HEK293 (cell line): ENCODE measurements around the gene KRTCAP3.

ENCODE experiments used
- CTCF ChIA-PET: fragments of 350-600 bp; formaldehyde crosslinking; extraction: SDS; loops from one replicate; lab custom pipeline; 2021; ENCODE audit warnings: antibody characterized with exemption; lab: Yijun Ruan, JAX
- POLR2A ChIA-PET: fragments of 300-600 bp; formaldehyde crosslinking; extraction: SDS; loops from one replicate; lab custom pipeline; 2020; ENCODE audit warnings: antibody characterized with exemption, inconsistent platforms; lab: Yijun Ruan, JAX
- H3K27ac ChIP-seq: fragments of 200-500 bp; sonication (Bioruptor generic); 2 replicates; pipeline ENCODE4 v1.5.1; 2014; ENCODE audit warnings: low read depth, low read length, control low read depth, inconsistent platforms; ENCODE audit errors: extremely low read depth
- H3K36me3 ChIP-seq, 2 experiments: fragments of 200-500 bp in 1 of 2; sonication (Bioruptor generic) in 1 of 2; 1 replicate in 1 of 2; 2 replicates in 1 of 2; pipeline ENCODE4 v1.5.1; 2014 to 2017; ENCODE audit warnings: inconsistent platforms in 2 of 2, low read length in 2 of 2; ENCODE audit not compliant: control insufficient read depth in 2 of 2, insufficient read depth in 1 of 2
- H3K4me1 ChIP-seq: fragments of 200-500 bp; sonication (Bioruptor generic); 2 replicates; pipeline ENCODE4 v1.5.1; 2014; ENCODE audit warnings: mild to moderate bottlenecking, low read length, inconsistent platforms; ENCODE audit not compliant: control insufficient read depth, insufficient read depth
- H3K4me3 ChIP-seq: 2 replicates; pipeline ENCODE4 v1.5.1; 2011; ENCODE audit warnings: low read depth, mild to moderate bottlenecking, control low read depth, low read length, moderate library complexity
- H3K9me3 ChIP-seq: fragments of 200-500 bp; sonication (Bioruptor generic); 2 replicates; pipeline ENCODE4 v1.5.1; 2014; ENCODE audit warnings: low read depth, low read length, inconsistent platforms; ENCODE audit not compliant: control insufficient read depth, insufficient read depth
- CTCF ChIP-seq: fragments of 450-650 bp; formaldehyde crosslinking; IDR thresholded peaks from 2 replicates; pipeline ENCODE4 v1.5.1; 2016; ENCODE audit warnings: missing biosample characterization, missing genetic modification characterization
- EGR2 ChIP-seq: fragments of 450-650 bp; formaldehyde crosslinking; IDR thresholded peaks from 2 replicates; pipeline ENCODE4 v1.5.1; 2016; ENCODE audit warnings: low read depth, missing biosample characterization, missing genetic modification characterization
- HOXD13 ChIP-seq: sonication (generic); formaldehyde crosslinking; IDR thresholded peaks from 2 replicates; pipeline ENCODE4 v1.8.0; 2022; ENCODE audit warnings: missing genetic modification reagents, borderline replicate concordance
- KLF10 ChIP-seq: fragments of 450-650 bp; IDR thresholded peaks from 2 replicates; pipeline ENCODE4 v1.5.1; 2018; ENCODE audit warnings: missing biosample characterization, mild to moderate bottlenecking, missing genetic modification characterization
- KLF9 ChIP-seq: fragments of 450-650 bp; formaldehyde crosslinking; IDR thresholded peaks from 2 replicates; pipeline ENCODE4 v1.5.1; 2016; ENCODE audit warnings: missing biosample characterization, missing genetic modification characterization, low read depth
- ZBTB17 ChIP-seq: fragments of 450-650 bp; formaldehyde crosslinking; IDR thresholded peaks from 2 replicates; pipeline ENCODE4 v1.5.1; 2016; ENCODE audit warnings: missing biosample characterization, missing genetic modification characterization
- ZIC2 ChIP-seq: fragments of 450-650 bp; formaldehyde crosslinking; IDR thresholded peaks from 2 replicates; pipeline ENCODE4 v1.5.1; 2016; ENCODE audit warnings: missing biosample characterization, missing genetic modification characterization
- ZNF19 ChIP-seq: fragments of 450-650 bp; formaldehyde crosslinking; IDR thresholded peaks from 2 replicates; pipeline ENCODE4; 2016; ENCODE audit warnings: missing biosample characterization, missing genetic modification characterization, low read depth
- ZNF2 ChIP-seq: fragments of 450-650 bp; formaldehyde crosslinking; IDR thresholded peaks from 2 replicates; pipeline ENCODE4 v1.5.1; 2016; ENCODE audit warnings: missing biosample characterization, missing genetic modification characterization
- ZNF311 ChIP-seq: fragments of 450-650 bp; formaldehyde crosslinking; IDR thresholded peaks from 2 replicates; pipeline ENCODE4 v1.5.1; 2017; ENCODE audit warnings: missing biosample characterization, missing genetic modification characterization, borderline replicate concordance
- ZNF362 ChIP-seq: fragments of 450-650 bp; formaldehyde crosslinking; IDR thresholded peaks from 2 replicates; pipeline ENCODE4 v1.5.1; 2016; ENCODE audit warnings: missing biosample characterization, missing genetic modification characterization
- ZNF391 ChIP-seq: fragments of 450-650 bp; formaldehyde crosslinking; IDR thresholded peaks from 2 replicates; pipeline ENCODE4 v1.5.1; 2016; ENCODE audit warnings: low read depth, missing biosample characterization, missing genetic modification characterization, borderline replicate concordance
- ZNF513 ChIP-seq: fragments of 450-650 bp; IDR thresholded peaks from 2 replicates; pipeline ENCODE4 v1.5.1; 2018; ENCODE audit warnings: missing biosample characterization, missing genetic modification characterization
- ZNF514 ChIP-seq: fragments of 450-650 bp; formaldehyde crosslinking; IDR thresholded peaks from 2 replicates; pipeline ENCODE4 v1.5.1; 2016; ENCODE audit warnings: missing biosample characterization, missing genetic modification characterization
- ZNF560 ChIP-seq: fragments of 450-650 bp; formaldehyde crosslinking; IDR thresholded peaks from 2 replicates; pipeline ENCODE4 v1.5.1; 2017; ENCODE audit warnings: missing biosample characterization, missing genetic modification characterization, borderline replicate concordance
- ZNF610 ChIP-seq: fragments of 450-650 bp; formaldehyde crosslinking; IDR thresholded peaks from 2 replicates; pipeline ENCODE4 v1.5.1; 2016; ENCODE audit warnings: missing biosample characterization, missing genetic modification characterization, borderline replicate concordance
- ZNF792 ChIP-seq: fragments of 450-650 bp; formaldehyde crosslinking; IDR thresholded peaks from 2 replicates; pipeline ENCODE4 v1.5.1; 2016; ENCODE audit warnings: missing biosample characterization, missing genetic modification characterization
- ZNF830 ChIP-seq: fragments of 450-650 bp; IDR thresholded peaks from 2 replicates; pipeline ENCODE4 v1.5.0; 2018; ENCODE audit warnings: missing biosample characterization, missing genetic modification characterization, low read depth, mild to moderate bottlenecking, moderate library complexity
- ZSCAN23 ChIP-seq: fragments of 450-650 bp; formaldehyde crosslinking; IDR thresholded peaks from 2 replicates; pipeline ENCODE4 v1.5.1; 2016; ENCODE audit warnings: missing biosample characterization, missing genetic modification characterization
- TF ChIP-seq, protein P1 (sequence below): fragments of 450-650 bp; formaldehyde crosslinking; IDR thresholded peaks from 2 replicates; pipeline ENCODE4 v1.5.1; 2016; ENCODE audit warnings: missing biosample characterization, missing genetic modification characterization, borderline replicate concordance

Gene KRTCAP3

GRCh38 chr2:27464443-27464842 lies 22.3 kb downstream of the KRTCAP3 start:
- H3K36me3 ChIP-seq, result peaks cover 0 to 35% of the 10 kb centered on the region in 2 experiments; a peak in 2 of 3 replicates
- TF ChIP-seq ZSCAN23 (tag by site-specific recombination) (no peak), ZNF514 (tag by site-specific recombination) (no peak), ZNF610 (tag by site-specific recombination) (no peak), ZNF362 (tag by site-specific recombination) (no peak), ZNF830 (no peak), ZIC2 (tag by site-specific recombination) (no peak), ZNF560 (tag by site-specific recombination) (no peak), EGR2 (tag by site-specific recombination) (no peak), HOXD13 (no peak), ZNF513 (tag by site-specific recombination) (no peak), ZBTB17 (tag by site-specific recombination) (no peak)
- TF ChIP-seq, protein P1, sequence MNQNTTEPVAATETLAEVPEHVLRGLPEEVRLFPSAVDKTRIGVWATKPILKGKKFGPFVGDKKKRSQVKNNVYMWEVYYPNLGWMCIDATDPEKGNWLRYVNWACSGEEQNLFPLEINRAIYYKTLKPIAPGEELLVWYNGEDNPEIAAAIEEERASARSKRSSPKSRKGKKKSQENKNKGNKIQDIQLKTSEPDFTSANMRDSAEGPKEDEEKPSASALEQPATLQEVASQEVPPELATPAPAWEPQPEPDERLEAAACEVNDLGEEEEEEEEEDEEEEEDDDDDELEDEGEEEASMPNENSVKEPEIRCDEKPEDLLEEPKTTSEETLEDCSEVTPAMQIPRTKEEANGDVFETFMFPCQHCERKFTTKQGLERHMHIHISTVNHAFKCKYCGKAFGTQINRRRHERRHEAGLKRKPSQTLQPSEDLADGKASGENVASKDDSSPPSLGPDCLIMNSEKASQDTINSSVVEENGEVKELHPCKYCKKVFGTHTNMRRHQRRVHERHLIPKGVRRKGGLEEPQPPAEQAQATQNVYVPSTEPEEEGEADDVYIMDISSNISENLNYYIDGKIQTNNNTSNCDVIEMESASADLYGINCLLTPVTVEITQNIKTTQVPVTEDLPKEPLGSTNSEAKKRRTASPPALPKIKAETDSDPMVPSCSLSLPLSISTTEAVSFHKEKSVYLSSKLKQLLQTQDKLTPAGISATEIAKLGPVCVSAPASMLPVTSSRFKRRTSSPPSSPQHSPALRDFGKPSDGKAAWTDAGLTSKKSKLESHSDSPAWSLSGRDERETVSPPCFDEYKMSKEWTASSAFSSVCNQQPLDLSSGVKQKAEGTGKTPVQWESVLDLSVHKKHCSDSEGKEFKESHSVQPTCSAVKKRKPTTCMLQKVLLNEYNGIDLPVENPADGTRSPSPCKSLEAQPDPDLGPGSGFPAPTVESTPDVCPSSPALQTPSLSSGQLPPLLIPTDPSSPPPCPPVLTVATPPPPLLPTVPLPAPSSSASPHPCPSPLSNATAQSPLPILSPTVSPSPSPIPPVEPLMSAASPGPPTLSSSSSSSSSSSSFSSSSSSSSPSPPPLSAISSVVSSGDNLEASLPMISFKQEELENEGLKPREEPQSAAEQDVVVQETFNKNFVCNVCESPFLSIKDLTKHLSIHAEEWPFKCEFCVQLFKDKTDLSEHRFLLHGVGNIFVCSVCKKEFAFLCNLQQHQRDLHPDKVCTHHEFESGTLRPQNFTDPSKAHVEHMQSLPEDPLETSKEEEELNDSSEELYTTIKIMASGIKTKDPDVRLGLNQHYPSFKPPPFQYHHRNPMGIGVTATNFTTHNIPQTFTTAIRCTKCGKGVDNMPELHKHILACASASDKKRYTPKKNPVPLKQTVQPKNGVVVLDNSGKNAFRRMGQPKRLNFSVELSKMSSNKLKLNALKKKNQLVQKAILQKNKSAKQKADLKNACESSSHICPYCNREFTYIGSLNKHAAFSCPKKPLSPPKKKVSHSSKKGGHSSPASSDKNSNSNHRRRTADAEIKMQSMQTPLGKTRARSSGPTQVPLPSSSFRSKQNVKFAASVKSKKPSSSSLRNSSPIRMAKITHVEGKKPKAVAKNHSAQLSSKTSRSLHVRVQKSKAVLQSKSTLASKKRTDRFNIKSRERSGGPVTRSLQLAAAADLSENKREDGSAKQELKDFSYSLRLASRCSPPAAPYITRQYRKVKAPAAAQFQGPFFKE, result no peak
- H3K4me3 ChIP-seq, result no peak overlapping the region
- ChIA-PET CTCF (no interaction called here), POLR2A (no interaction called here)
- H3K9me3 ChIP-seq, result no peaks in the 10 kb centered on the region
- no peaks in the 10 kb centered on the region for H3K4me1 ChIP-seq
- H3K27ac ChIP-seq, result no peak overlapping the region

DNA sequence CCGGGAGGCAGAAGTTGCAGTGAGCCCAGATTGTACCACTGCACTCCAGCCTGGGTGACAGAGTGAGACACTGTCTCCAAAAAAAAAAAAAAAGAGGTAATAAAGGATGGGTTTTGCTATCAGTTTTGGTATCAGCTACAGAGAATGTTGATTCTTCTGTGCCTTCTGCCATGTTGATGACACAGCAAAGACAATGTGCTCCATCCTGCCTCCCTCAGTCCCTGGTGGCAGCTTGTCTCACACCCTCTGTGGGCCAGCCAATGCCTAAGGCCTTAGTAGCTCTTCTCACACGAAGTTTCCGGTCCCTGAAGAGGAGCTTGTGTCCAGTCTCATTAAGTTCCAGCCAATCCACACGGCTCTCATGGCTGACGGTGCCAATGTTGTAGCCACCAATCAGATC lies 29.8 kb downstream of the KRTCAP3 start:
- Histone ChIP-seq H3K36me3 (peaks cover 15 to 35% of the 10 kb centered on the region in 2 experiments; a peak in 2 of 3 replicates), H3K9me3 (no peaks in the 10 kb centered on the region), H3K4me1 (no peaks in the 10 kb centered on the region), H3K27ac (no peak overlapping the region), H3K4me3 (no peak overlapping the region)
- ChIA-PET CTCF (no interaction called here), POLR2A (interaction anchor here (1.5 kb wide), 1 partner anchor 62 kb away, joined by 5 read pairs; the partner anchor contains the start of gene PPM1G)
- no peak for TF ChIP-seq ZNF311

DNA sequence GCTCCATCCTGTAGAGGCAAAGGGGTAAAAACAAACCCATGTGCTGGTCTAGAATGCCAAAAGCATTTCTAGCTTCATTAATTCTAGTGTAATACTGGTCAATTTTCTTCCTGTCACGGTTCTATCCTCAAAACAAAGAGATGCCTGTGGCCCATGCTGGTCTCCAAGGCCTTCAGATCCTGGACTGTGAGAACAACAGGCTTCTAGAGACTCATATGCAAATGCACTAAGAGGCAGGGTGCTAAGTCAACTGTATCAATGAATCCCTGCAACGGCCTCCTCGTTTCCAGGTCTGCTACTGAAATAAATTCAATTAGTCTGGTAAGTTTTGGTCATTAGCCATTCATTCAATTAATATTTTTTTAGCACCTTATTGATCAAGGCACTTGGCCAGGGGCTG lies 43.3 kb downstream of the KRTCAP3 start:
- ChIA-PET POLR2A (no interaction called here), CTCF (interaction anchor here (1.0 kb wide), 1 partner anchor 198 kb away, joined by 3 read pairs; no protein-coding TSS in a partner anchor)
- TF ChIP-seq ZNF792 (no peak), KLF9 (tag by site-specific recombination) (no peak), KLF10 (tag by site-specific recombination) (no peak), ZNF391 (tag by site-specific recombination) (no peak), ZNF2 (no peak), CTCF (tag by site-specific recombination) (no peak), ZNF19 (tag by site-specific recombination) (no peak)

More for the DNA sequence above, 43.3 kb downstream of the KRTCAP3 start:
- Histone ChIP-seq H3K9me3 (no peaks in the 10 kb centered on the region), H3K4me1 (peaks cover 5% of the 10 kb centered on the region; the same call in 1 of the 2 replicates), H3K36me3 (peaks cover 5 to 32% of the 10 kb centered on the region in 2 experiments; a peak in 2 of 3 replicates), H3K4me3 (no peak overlapping the region), H3K27ac (no peak overlapping the region)
